Neutrophil (primary cell): ENCODE results near the gene HMGB1.

Experiments used
- H3K27ac ChIP-seq: fragments of 200-600 bp; sonication (generic); 2 replicates; pipeline ENCODE4 v1.5.1; 2016; ENCODE audit warnings: mild to moderate bottlenecking, moderate library complexity
- H3K27me3 ChIP-seq: fragments of 200-600 bp; sonication (generic); 2 replicates; pipeline ENCODE4 v1.6.0; 2016; ENCODE audit warnings: mild to moderate bottlenecking
- H3K36me3 ChIP-seq: fragments of 200-600 bp; sonication (generic); 2 replicates; pipeline ENCODE4 v1.5.1; 2017
- H3K4me1 ChIP-seq, 2 experiments: fragments of 200-600 bp in 1 of 2; sonication (generic) in 1 of 2; 1 replicate in 1 of 2; 2 replicates in 1 of 2; pipeline versions ENCODE4 v1.5.1 to v1.6.1; 2013 to 2016; ENCODE audit warnings: low read depth in 1 of 2, low read length in 1 of 2, mild to moderate bottlenecking in 1 of 2, moderate library complexity in 1 of 2; ENCODE audit not compliant: control insufficient read depth in 1 of 2, insufficient read depth in 1 of 2
- H3K4me3 ChIP-seq, 2 experiments: fragments of 200-600 bp in 1 of 2; sonication (generic) in 1 of 2; 1 replicate in 1 of 2; 2 replicates in 1 of 2; pipeline ENCODE4 v1.5.1; 2013 to 2016; ENCODE audit warnings: low read depth in 1 of 2, low read length in 1 of 2, mild to moderate bottlenecking in 1 of 2, moderate library complexity in 1 of 2
- H3K9me3 ChIP-seq: fragments of 200-600 bp; sonication (generic); 2 replicates; pipeline ENCODE4 v1.5.1; 2016
- TF ChIP-seq, protein P1 (sequence below): fragments of 200-600 bp; sonication (generic); IDR thresholded peaks from 2 replicates; pipeline ENCODE4 v1.5.1; 2016; ENCODE audit warnings: antibody characterized with exemption

HMGB1 gene

DNA sequence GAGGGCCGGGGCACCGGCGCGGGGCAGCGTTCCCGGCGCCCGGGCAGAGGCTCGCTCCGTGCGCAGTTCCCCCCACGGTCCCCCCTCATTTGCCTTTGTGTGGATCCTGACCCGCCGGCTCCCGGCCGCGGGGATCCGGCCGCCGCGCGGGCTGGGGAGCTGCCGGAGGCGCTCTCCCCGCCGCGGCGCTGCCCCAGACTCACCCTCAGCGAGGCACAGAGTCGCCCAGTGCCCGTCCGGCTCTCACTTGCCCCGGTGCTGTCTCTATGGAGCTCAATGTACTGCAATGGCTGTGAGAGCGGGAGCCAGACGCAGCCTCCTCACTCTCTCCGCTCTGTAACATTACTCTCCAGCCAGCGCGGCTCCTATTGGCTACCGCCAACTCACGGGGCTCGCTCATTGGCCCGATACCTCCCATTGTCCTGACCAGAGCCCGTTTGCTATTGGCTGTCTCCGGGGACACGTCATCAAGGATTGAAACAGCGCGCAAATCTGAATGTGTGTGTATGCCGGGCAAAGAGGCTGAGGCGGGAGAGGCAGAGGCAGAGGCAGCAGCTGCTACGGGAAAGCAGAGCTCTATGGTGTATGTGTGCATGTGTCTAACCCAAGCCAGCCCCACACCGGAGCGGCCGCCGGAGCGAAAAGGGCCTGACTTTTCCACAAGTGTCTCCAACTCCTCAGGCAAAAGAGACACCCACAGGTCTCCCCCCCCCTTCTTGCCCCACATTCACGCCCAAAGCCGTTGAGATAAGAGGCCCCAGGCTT is at the start of gene HMGB1:
Gene HMGB1, minus strand, starts transcription at position 344 of the 765 bp plus-strand sequence. CDS start 2,256 bp downstream, outside the sequence.
- Histone ChIP-seq H3K36me3 (peaks cover 18% of the 10 kb centered on the region), H3K4me3 (peak within 1 kb of the TSS; percentile 77 to 95), H3K27me3 (no peaks in the 10 kb centered on the region), H3K9me3 (no peaks in the 10 kb centered on the region), H3K27ac (peak within 1 kb of the TSS; percentile 92), H3K4me1 (peaks cover 31% of the 10 kb centered on the region in 2 experiments)
- TF ChIP-seq, protein P1, sequence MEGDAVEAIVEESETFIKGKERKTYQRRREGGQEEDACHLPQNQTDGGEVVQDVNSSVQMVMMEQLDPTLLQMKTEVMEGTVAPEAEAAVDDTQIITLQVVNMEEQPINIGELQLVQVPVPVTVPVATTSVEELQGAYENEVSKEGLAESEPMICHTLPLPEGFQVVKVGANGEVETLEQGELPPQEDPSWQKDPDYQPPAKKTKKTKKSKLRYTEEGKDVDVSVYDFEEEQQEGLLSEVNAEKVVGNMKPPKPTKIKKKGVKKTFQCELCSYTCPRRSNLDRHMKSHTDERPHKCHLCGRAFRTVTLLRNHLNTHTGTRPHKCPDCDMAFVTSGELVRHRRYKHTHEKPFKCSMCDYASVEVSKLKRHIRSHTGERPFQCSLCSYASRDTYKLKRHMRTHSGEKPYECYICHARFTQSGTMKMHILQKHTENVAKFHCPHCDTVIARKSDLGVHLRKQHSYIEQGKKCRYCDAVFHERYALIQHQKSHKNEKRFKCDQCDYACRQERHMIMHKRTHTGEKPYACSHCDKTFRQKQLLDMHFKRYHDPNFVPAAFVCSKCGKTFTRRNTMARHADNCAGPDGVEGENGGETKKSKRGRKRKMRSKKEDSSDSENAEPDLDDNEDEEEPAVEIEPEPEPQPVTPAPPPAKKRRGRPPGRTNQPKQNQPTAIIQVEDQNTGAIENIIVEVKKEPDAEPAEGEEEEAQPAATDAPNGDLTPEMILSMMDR: peak; percentile 26

DNA sequence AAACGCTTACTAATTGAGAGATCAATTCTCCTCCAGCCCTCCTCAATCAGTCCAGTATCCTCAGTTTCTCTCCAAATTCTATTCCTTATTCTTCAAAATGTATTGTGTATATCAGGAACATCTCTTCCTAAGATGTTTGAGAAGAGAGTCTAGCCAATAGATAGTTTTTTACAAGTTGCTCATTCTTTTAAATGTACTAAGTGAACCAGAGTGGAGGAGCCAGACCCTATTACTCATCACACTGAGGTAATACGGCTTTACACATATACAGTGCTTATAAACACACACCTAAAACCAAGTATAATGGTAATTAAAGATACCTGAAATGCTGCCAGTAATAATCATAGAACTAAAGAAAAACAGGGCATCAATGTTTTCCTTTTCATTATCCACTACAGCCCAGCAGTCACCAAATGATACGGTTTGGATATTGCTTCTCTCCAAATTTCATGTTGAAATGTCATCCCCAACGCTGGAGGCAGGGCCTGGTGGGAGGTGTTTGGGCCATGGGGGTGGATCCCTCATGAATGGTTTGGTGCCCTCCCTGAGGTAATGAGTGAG is 45.2 kb upstream of the HMGB1 start:
- H3K4me1 ChIP-seq: no peaks in the 10 kb centered on the region
- no peak overlapping the region for H3K4me3 ChIP-seq
- no peaks in the 10 kb centered on the region for H3K36me3 ChIP-seq
- TF ChIP-seq, protein P1: no peak
- H3K27me3 ChIP-seq: no peaks in the 10 kb centered on the region
- no peaks in the 10 kb centered on the region for H3K9me3 ChIP-seq
- no peak overlapping the region for H3K27ac ChIP-seq

DNA sequence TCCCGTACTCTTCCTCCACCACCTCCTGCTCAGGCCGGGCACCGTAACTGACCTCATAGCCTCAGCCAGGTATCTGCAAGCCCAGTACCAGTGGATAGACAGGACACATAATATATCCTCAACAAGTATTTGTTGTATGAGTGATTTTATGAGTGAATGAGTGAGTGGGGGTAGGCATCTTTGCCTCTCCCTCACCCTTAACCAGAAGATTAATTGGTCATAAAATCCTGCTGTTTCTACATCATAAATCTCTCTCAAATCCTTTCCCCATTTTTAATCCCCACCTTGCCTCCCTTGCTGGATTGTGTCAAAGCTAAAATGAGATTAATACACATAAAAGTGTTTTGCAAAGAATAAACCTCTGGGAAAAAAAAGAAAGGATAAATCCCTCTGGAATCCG is 44.4 kb upstream of the HMGB1 start:
- H3K9me3 ChIP-seq: no peaks in the 10 kb centered on the region
- H3K4me3 ChIP-seq: no peak overlapping the region
- no peaks in the 10 kb centered on the region for H3K4me1 ChIP-seq
- no peaks in the 10 kb centered on the region for H3K36me3 ChIP-seq
- no peaks in the 10 kb centered on the region for H3K27me3 ChIP-seq
- H3K27ac ChIP-seq: no peak overlapping the region
- TF ChIP-seq, protein P1: no peak

DNA sequence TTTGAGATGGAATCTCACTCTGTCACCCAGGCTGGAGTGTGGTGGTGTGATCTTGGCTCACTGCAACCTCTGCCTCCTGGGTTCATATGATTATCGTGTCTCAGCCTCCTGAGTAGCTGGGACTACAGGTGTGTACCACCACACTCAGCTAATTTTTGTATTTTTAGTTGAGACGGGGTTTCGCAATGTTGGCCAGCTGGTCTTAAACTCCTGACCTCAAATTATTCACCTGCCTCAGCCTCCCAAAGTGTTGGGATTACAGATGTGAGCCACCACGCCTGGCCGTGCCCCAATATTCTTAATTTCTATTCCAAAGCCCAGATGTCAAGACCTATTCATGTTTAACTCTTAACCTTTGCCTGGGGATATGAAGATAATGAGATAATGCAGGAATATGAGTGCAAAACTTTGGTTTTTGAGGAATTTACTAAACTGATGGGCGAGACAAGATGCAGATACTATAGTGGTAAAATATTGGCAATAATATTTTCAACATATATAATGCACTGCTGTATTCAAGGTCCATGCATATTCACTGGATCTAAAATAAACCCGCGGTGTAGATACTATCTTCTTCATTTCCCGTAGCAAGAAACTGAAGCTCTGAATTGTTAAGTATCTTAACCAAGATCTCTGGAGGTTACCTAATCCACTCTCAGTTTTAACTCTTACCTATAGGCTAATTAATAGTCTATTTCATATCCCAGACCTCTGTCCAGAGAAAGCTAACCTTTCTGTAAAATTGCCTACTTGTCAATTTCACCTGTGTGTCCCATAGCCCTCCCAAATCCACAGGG is 43.7 kb upstream of the HMGB1 start:
- H3K4me3 ChIP-seq: no peak overlapping the region
- no peaks in the 10 kb centered on the region for H3K27me3 ChIP-seq
- H3K27ac ChIP-seq: no peak overlapping the region
- TF ChIP-seq, protein P1: no peak
- H3K36me3 ChIP-seq: no peaks in the 10 kb centered on the region
- no peaks in the 10 kb centered on the region for H3K9me3 ChIP-seq
- H3K4me1 ChIP-seq: no peaks in the 10 kb centered on the region

DNA sequence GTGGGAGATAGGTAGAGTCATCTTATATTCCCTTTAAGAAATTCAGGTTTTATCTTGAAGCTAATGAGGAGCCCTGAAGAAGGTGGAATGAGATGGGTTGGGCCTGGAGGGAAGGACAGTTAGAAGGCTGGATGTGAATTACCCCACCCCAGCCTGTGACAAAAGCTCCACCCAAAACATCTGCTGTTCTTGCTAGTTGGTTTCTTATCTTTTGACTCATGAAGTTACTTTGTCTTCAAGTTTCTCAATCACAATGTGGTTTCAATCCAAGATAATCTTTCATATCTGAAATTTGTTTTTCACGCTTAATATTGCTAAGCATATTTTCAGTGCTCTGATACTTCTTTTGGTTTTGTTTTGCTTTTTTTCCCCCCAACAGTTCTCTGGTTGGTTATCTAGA is 38.3 kb upstream of the HMGB1 start:
- no peak overlapping the region for H3K27ac ChIP-seq
- no peaks in the 10 kb centered on the region for H3K36me3 ChIP-seq
- TF ChIP-seq, protein P1: no peak
- H3K9me3 ChIP-seq: no peaks in the 10 kb centered on the region
- H3K4me3 ChIP-seq: no peak overlapping the region
- H3K4me1 ChIP-seq: no peaks in the 10 kb centered on the region
- no peaks in the 10 kb centered on the region for H3K27me3 ChIP-seq
